IMR-90 (cell line): ENCODE data around the gene SLC9A9. TPM values are rescaled to one million over a fixed set of nuclear protein-coding genes. Genes with fewer than 3 reads are reported as not detected.

Source experiments
- ATAC-seq: fragments of 200-7000 bp; cut with Tn5 transposase; 2 replicates; pipeline ENCODE4 v1.9.1; 2020; ENCODE audit warnings: low read depth, mild to moderate bottlenecking, moderate library complexity
- BruUV-seq: library from RNA; stranded (reverse); fragments of 400-500 nt; replicated peaks from 2 replicates; lab custom pipeline; 2021; lab: Mats Ljungman, UMichigan
- CTCF ChIA-PET: fragments of 300-600 bp; formaldehyde crosslinking; extraction: SDS; loops from one replicate; lab custom pipeline; 2021; ENCODE audit warnings: antibody characterized with exemption; lab: Yijun Ruan, JAX
- POLR2A ChIA-PET: fragments of 300-600 bp; sonication (Branson Sonifier 250); formaldehyde crosslinking; loops from one replicate; lab custom pipeline; 2022; ENCODE audit warnings: antibody characterized with exemption; ENCODE audit not compliant: unreplicated experiment; lab: Charles Lee
- DNase-seq: peaks from one replicate; pipeline ENCODE4 v3.0.0; 2013
- H2AFZ ChIP-seq: replicated peaks from 2 replicates; pipeline ENCODE3; 2013; ENCODE audit warnings: low read length, mild to moderate bottlenecking; ENCODE audit not compliant: poor library complexity
- H2AK5ac ChIP-seq: 2 replicates; pipeline ENCODE4 v1.6.1; 2013; ENCODE audit warnings: low read depth, low read length, inconsistent platforms
- H2AK9ac ChIP-seq: replicated peaks from 2 replicates; pipeline ENCODE3; 2013; ENCODE audit warnings: mild to moderate bottlenecking, low read depth, low read length, moderate library complexity; ENCODE audit not compliant: poor library complexity
- H2BK120ac ChIP-seq: 2 replicates; pipeline ENCODE4 v1.6.1; 2013; ENCODE audit warnings: low read depth, low read length, inconsistent platforms
- H2BK15ac ChIP-seq: 3 replicates; pipeline ENCODE4 v1.6.1; 2013; ENCODE audit warnings: low read depth, low read length, inconsistent platforms
- H2BK20ac ChIP-seq: 2 replicates; pipeline ENCODE4 v1.6.1; 2013; ENCODE audit warnings: low read depth, mild to moderate bottlenecking, inconsistent platforms, low read length, moderate library complexity
- H2BK5ac ChIP-seq: 2 replicates; pipeline ENCODE4 v1.6.1; 2013; ENCODE audit warnings: mild to moderate bottlenecking, low read depth, low read length, inconsistent platforms; ENCODE audit not compliant: poor library complexity, severe bottlenecking
- H3K14ac ChIP-seq: replicated peaks from 2 replicates; pipeline ENCODE4 v1.6.1; 2013; ENCODE audit warnings: low read depth, low read length, inconsistent platforms
- H3K18ac ChIP-seq: 2 replicates; pipeline ENCODE4 v1.6.1; 2013; ENCODE audit warnings: low read depth, low read length, control low read depth
- H3K23ac ChIP-seq: 2 replicates; pipeline ENCODE4 v1.6.1; 2013; ENCODE audit warnings: low read depth, low read length, inconsistent platforms
- H3K27ac ChIP-seq: 2 replicates; pipeline ENCODE4 v1.5.1; 2013; ENCODE audit warnings: mild to moderate bottlenecking, control low read depth, low read length; ENCODE audit not compliant: insufficient read depth
- H3K27me3 ChIP-seq: 2 replicates; pipeline ENCODE4 v1.6.1; 2013; ENCODE audit warnings: low read length; ENCODE audit not compliant: control insufficient read depth, insufficient read depth
- H3K36me3 ChIP-seq: 2 replicates; pipeline ENCODE4 v1.6.1; 2013; ENCODE audit warnings: low read length, mixed read lengths; ENCODE audit not compliant: control insufficient read depth, insufficient read depth
- H3K4ac ChIP-seq: 2 replicates; pipeline ENCODE4 v1.6.1; 2013; ENCODE audit warnings: low read depth, low read length, inconsistent platforms
- H3K4me1 ChIP-seq: 2 replicates; pipeline ENCODE4 v1.6.1; 2013; ENCODE audit warnings: low read length, mixed read lengths; ENCODE audit not compliant: control insufficient read depth, insufficient read depth
- H3K4me2 ChIP-seq: 2 replicates; pipeline ENCODE4 v1.6.1; 2013; ENCODE audit warnings: low read depth, mild to moderate bottlenecking, control low read depth, low read length, moderate library complexity
- H3K4me3 ChIP-seq: 2 replicates; pipeline ENCODE4 v1.5.1; 2013; ENCODE audit warnings: low read depth, mild to moderate bottlenecking, control low read depth, low read length, moderate library complexity; ENCODE audit not compliant: insufficient read depth
- H3K56ac ChIP-seq: 2 replicates; pipeline ENCODE4 v1.6.1; 2013; ENCODE audit warnings: low read length, inconsistent platforms; ENCODE audit not compliant: insufficient read depth; ENCODE audit errors: extremely low read depth
- H3K79me1 ChIP-seq, 2 experiments: 2 replicates each; pipeline ENCODE4 v1.6.1; 2013; ENCODE audit warnings: low read length in 2 of 2, inconsistent platforms in 1 of 2, low read depth in 1 of 2
- H3K9ac ChIP-seq: 2 replicates; pipeline ENCODE4 v1.6.1; 2013; ENCODE audit warnings: low read depth, low read length, control low read depth
- H3K9me1 ChIP-seq: 2 replicates; pipeline ENCODE4 v1.6.1; 2013; ENCODE audit warnings: low read length, inconsistent platforms; ENCODE audit not compliant: insufficient read depth
- H3K9me3 ChIP-seq: 2 replicates; pipeline ENCODE4 v1.6.1; 2013; ENCODE audit warnings: low read length; ENCODE audit not compliant: control insufficient read depth, insufficient read depth
- H4K20me1 ChIP-seq: 2 replicates; pipeline ENCODE4 v1.6.1; 2013; ENCODE audit warnings: low read length, inconsistent platforms; ENCODE audit not compliant: insufficient read depth
- H4K5ac ChIP-seq: 2 replicates; pipeline ENCODE4 v1.6.1; 2013; ENCODE audit warnings: mild to moderate bottlenecking, low read depth, low read length, control low read depth
- H4K8ac ChIP-seq, 2 experiments: 2 replicates each; pipeline ENCODE4 v1.6.1; 2013; ENCODE audit warnings: low read depth in 2 of 2, low read length in 2 of 2, control low read depth in 1 of 2, inconsistent platforms in 1 of 2
- H4K91ac ChIP-seq: 2 replicates; pipeline ENCODE4 v1.6.1; 2013; ENCODE audit warnings: low read depth, low read length, inconsistent platforms; ENCODE audit not compliant: insufficient read depth
- MAFK ChIP-seq: IDR thresholded peaks from 2 replicates; pipeline ENCODE4 v1.6.1; 2012; ENCODE audit warnings: low read depth, low read length, improper control_type of control experiment
- MXI1 ChIP-seq: IDR thresholded peaks from 2 replicates; pipeline ENCODE4 v1.6.1; 2012; ENCODE audit warnings: low read depth, mild to moderate bottlenecking, low read length, moderate library complexity, borderline replicate concordance
- RFX5 ChIP-seq: IDR thresholded peaks from 2 replicates; pipeline ENCODE4 v1.8.0; 2012; ENCODE audit warnings: low read depth, mild to moderate bottlenecking, low read length, moderate library complexity
- SMC3 ChIP-seq: fragments of 150-350 bp; IDR thresholded peaks from 2 replicates; pipeline ENCODE4 v1.6.1; 2016; ENCODE audit warnings: low read depth, mild to moderate bottlenecking, antibody characterized with exemption, low read length, moderate library complexity
- WGBS, 2 experiments: methylation state at CpG; one replicate each; pipeline versions ENCODE4 v1.1.5 to v1.1.7; 2013; ENCODE audit warnings: missing lambda C conversion rate in 2 of 2; ENCODE audit not compliant: insufficient read length in 1 of 2; ENCODE audit errors: extremely low coverage in 2 of 2; 5-methylcytosine and 5-hydroxymethylcytosine counted together
- dilution Hi-C: fragments of 300-500 bp; cut with HindIII; formaldehyde crosslinking; loops from one replicate; pipeline ENCODE4 v1.14.3; 2018; ENCODE audit warnings: low sequenced_read_pairs; ENCODE audit not compliant: unreplicated experiment
- in situ Hi-C: fragments of 300-500 bp; cut with MboI; formaldehyde crosslinking; loops from 3 replicates; pipeline ENCODE4 v1.14.3; 2019; ENCODE audit warnings: low sequenced_read_pairs, inconsistent platforms, mixed read lengths
- intact Hi-C: fragments of 100-400 bp; cut with micrococcal nuclease; formaldehyde crosslinking; loops from 2 replicates; pipeline ENCODE4 v1.10.0; 2022
- polyA plus RNA-seq, 3 experiments: library from polyadenylated mRNA; depleted of rRNA; stranded (reverse); fragments of >200 nt; gene quantifications; 2 replicates each; pipeline ENCODE4 v1.2.3, GENCODE V29; 2012; ENCODE audit warnings: low replicate concordance in 1 of 3
- total RNA-seq: library from RNA; depleted of rRNA; stranded (reverse); fragments of >200 nt; gene quantifications from 2 replicates; pipeline ENCODE4 v1.2.3, GENCODE V29; 2012
- TF ChIP-seq, protein P1 (sequence below): fragments of 150-350 bp; IDR thresholded peaks from 2 replicates; pipeline ENCODE4 v1.6.1; 2016; ENCODE audit warnings: low read depth, mild to moderate bottlenecking, low read length, moderate library complexity, borderline replicate concordance

The SLC9A9 gene
- total and polyA plus RNA-seq, 2 of the 4 experiments (the other 2 are of a cell fraction) = 1.4 to 2.3 TPM

GRCh38 chr3:143424874-143425273 is 423.4 kb downstream of the SLC9A9 start:
- H3K4me2 ChIP-seq = no peak overlapping the region
- no peak overlapping the region for H2AK5ac ChIP-seq
- DNase-seq (no peak), ATAC-seq (no peak)
- intact Hi-C loops (no loop called here), in situ Hi-C loops (no loop called here), dilution Hi-C loops (no loop called here)
- H3K36me3 ChIP-seq = no peaks in the 10 kb centered on the region
- no peak overlapping the region for H3K4me3 ChIP-seq
- no peak overlapping the region for H3K14ac ChIP-seq
- no peak overlapping the region for H2BK120ac ChIP-seq
- H4K5ac ChIP-seq = no peak overlapping the region
- no peak overlapping the region for H2BK15ac ChIP-seq
- H3K27me3 ChIP-seq = no peaks in the 10 kb centered on the region
- no peak overlapping the region for H4K91ac ChIP-seq
- H2AFZ ChIP-seq = no peak overlapping the region
- BruUV-seq = no TSS peak
- no peak overlapping the region for H3K56ac ChIP-seq
- no peak overlapping the region for H4K8ac ChIP-seq
- H3K9me3 ChIP-seq = no peaks in the 10 kb centered on the region
- H2AK9ac ChIP-seq = no peak overlapping the region
- WGBS, 2 experiments = 100% methylated on average over 1 of the region's 1 CpG; no CpG with 5 or more reads in 1 of the 2 experiments
- no peak overlapping the region for H3K4ac ChIP-seq
- no peak overlapping the region for H3K18ac ChIP-seq
- H4K20me1 ChIP-seq = no peaks in the 10 kb centered on the region
- H3K9me1 ChIP-seq = no peaks in the 10 kb centered on the region
- H3K9ac ChIP-seq = no peak overlapping the region
- CTCF ChIA-PET = interaction anchor here (0.6 to 0.7 kb wide), 5 partner anchors 14 to 473 kb away, joined by 3 to 5 read pairs (median 3); no protein-coding TSS in a partner anchor
- H3K79me1 ChIP-seq = no peaks in the 10 kb centered on the region
- 0 out of 2 replicates have a peak, but pooled peaks cover 2% of the 10 kb centered on the region for H3K4me1 ChIP-seq
- no peak overlapping the region for H3K27ac ChIP-seq
- POLR2A ChIA-PET = interaction anchor here (0.6 kb wide), 1 partner anchor 20 kb away, joined by 10 read pairs; no protein-coding TSS in a partner anchor
- no peak overlapping the region for H2BK20ac ChIP-seq
- no peak overlapping the region for H3K23ac ChIP-seq
- H2BK5ac ChIP-seq = no peak overlapping the region
- no peak for TF ChIP-seq SMC3
- TF ChIP-seq, protein P1, sequence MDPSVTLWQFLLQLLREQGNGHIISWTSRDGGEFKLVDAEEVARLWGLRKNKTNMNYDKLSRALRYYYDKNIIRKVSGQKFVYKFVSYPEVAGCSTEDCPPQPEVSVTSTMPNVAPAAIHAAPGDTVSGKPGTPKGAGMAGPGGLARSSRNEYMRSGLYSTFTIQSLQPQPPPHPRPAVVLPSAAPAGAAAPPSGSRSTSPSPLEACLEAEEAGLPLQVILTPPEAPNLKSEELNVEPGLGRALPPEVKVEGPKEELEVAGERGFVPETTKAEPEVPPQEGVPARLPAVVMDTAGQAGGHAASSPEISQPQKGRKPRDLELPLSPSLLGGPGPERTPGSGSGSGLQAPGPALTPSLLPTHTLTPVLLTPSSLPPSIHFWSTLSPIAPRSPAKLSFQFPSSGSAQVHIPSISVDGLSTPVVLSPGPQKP = no peak
- no peak for TF ChIP-seq RFX5
- no peak for TF ChIP-seq MXI1
- no peak for TF ChIP-seq MAFK
